Spleen (tissue), 7 donors: ENCODE measurements around the gene BEST1.

Source experiments
- POLR2A ChIP-seq, 3 donors: fragments of 450-650 bp; IDR thresholded peaks; one replicate each; pipeline ENCODE4 v1.5.1; 2017; ENCODE audit warnings: antibody characterized with exemption in 3 of 3, mild to moderate bottlenecking in 1 of 3
- POLR2AphosphoS5 ChIP-seq, 3 donors: sonication (generic); formaldehyde crosslinking; IDR thresholded peaks; one replicate each; pipeline ENCODE4 v1.5.1; 2017; ENCODE audit warnings: antibody characterized with exemption in 3 of 3
- TF ChIP-seq, protein P1 (sequence below), 11 experiments: fragments of 200-600 bp in 7 of 11; fragments of 450-650 bp in 4 of 11; sonication (generic) in 4 of 11; IDR thresholded peaks in 8 of 11; conservative IDR thresholded peaks in 3 of 11; 1 replicate in 7 of 11; 2 replicates in 4 of 11; pipeline versions ENCODE4 v1.4.0 to v1.8.0; 2016 to 2021; ENCODE audit warnings: antibody characterized with exemption in 11 of 11, inconsistent platforms in 4 of 11, mild to moderate bottlenecking in 1 of 11
- donor health status: DM: no; HTN: no; CAD: no; lungs with moderate emphysema.
- donor health status: DM: no; HTN: no; CAD: no.
- donor health status: DM: no; HTN: no; CAD: no.

GRCh38 chr11:61959114-61959513, 9.0 kb downstream of the BEST1 start:
- TF ChIP-seq, protein P1, sequence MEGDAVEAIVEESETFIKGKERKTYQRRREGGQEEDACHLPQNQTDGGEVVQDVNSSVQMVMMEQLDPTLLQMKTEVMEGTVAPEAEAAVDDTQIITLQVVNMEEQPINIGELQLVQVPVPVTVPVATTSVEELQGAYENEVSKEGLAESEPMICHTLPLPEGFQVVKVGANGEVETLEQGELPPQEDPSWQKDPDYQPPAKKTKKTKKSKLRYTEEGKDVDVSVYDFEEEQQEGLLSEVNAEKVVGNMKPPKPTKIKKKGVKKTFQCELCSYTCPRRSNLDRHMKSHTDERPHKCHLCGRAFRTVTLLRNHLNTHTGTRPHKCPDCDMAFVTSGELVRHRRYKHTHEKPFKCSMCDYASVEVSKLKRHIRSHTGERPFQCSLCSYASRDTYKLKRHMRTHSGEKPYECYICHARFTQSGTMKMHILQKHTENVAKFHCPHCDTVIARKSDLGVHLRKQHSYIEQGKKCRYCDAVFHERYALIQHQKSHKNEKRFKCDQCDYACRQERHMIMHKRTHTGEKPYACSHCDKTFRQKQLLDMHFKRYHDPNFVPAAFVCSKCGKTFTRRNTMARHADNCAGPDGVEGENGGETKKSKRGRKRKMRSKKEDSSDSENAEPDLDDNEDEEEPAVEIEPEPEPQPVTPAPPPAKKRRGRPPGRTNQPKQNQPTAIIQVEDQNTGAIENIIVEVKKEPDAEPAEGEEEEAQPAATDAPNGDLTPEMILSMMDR (IDR thresholded peaks at IDR 0.05 in 8 of 11, conservative IDR thresholded peaks at IDR 0.05 in 3 of 11), result no peak
- TF ChIP-seq POLR2AphosphoS5 (IDR thresholded peaks at IDR 0.05), result no peak
- no peak for TF ChIP-seq POLR2A (IDR thresholded peaks at IDR 0.05)
